Measurements from ENCODE around the gene FAM53C. TPM values are rescaled to one million over a fixed set of nuclear protein-coding genes. Genes with fewer than 3 reads are reported as not detected.
A peak's percentile ranks its signal among the peaks of the same experiment; 100 is the strongest.

The FAM53C gene
- polyA plus RNA-seq, 1 donor (not counting 4 experiments of a cell fraction or from before 2014, with no cell fraction given), result 24.6 TPM

GRCh38 chr5:138349852-138350562, 11.9 kb downstream of the FAM53C start:
- no peak overlapping the region for H3K27ac ChIP-seq (ENCODE audit: control insufficient read depth, insufficient read depth, low read length)
- TF ChIP-seq EZH2 (IDR thresholded peaks at IDR 0.05; ENCODE audit: low read length) (no peak), CTCF (optimal IDR thresholded peaks at IDR 0.05 in 1 of 3, IDR thresholded peaks at IDR 0.05 in 1 of 3, conservative IDR thresholded peaks at IDR 0.05 in 1 of 3; ENCODE audit: extremely low read depth in 1 of 3, insufficient read depth in 2 of 3, low read length in 3 of 3) (no peak)
- DNase-seq (ENCODE audit: low read depth, low spot score) (no peak), FAIRE-seq (peak; percentile 78)
- H3K4me2 ChIP-seq (ENCODE audit: control insufficient read depth, extremely low read depth, insufficient read depth, low read depth, low read length), result no peak overlapping the region
- H3K27me3 ChIP-seq (ENCODE audit: control insufficient read depth, extremely low read depth, insufficient read depth, low read length), result no peaks in the 10 kb centered on the region
- peaks cover 20 to 33% of the 10 kb centered on the region in 2 experiments for H3K36me3 ChIP-seq (ENCODE audit: control insufficient read depth in 2 of 2, extremely low read depth in 1 of 2, insufficient read depth in 2 of 2, low read length in 2 of 2)
- peaks cover 31% of the 10 kb centered on the region for H3K4me1 ChIP-seq (ENCODE audit: control insufficient read depth, extremely low read depth, insufficient read depth, low read length)
- no peak overlapping the region for H3K4me3 ChIP-seq (ENCODE audit: control insufficient read depth in 2 of 3, extremely low read depth in 1 of 3, insufficient read depth in 2 of 3, low read depth in 1 of 3, low read length in 3 of 3)
- H2AFZ ChIP-seq (ENCODE audit: control insufficient read depth, low read length), result no peak overlapping the region
- dilution Hi-C loops (cut with MboI; ENCODE audit: extremely low pct_ligation_motif_present, low sequenced_read_pairs), result no loop called here
- no peak overlapping the region for H3K9ac ChIP-seq (ENCODE audit: control insufficient read depth, extremely low read depth, insufficient read depth, low read length)
- peaks cover 4% of the 10 kb centered on the region for H3K9me3 ChIP-seq (ENCODE audit: control insufficient read depth, low read depth, low read length)
- H4K20me1 ChIP-seq (ENCODE audit: control insufficient read depth, extremely low read depth, insufficient read depth, low read length), result peaks cover 4% of the 10 kb centered on the region
- H3K79me2 ChIP-seq (ENCODE audit: control insufficient read depth, insufficient read depth, low read length), result peaks cover 21% of the 10 kb centered on the region
- no peaks in the 10 kb centered on the region for H3K9me1 ChIP-seq (ENCODE audit: control insufficient read depth, extremely low read depth, insufficient read depth, low read length)

GRCh38 chr5:138350563-138350890, 12.5 kb downstream of the FAM53C start:
- Histone ChIP-seq H3K9me3 (ENCODE audit: control insufficient read depth, low read depth, low read length) (peaks cover 4% of the 10 kb centered on the region), H3K79me2 (ENCODE audit: control insufficient read depth, insufficient read depth, low read length) (peaks cover 26% of the 10 kb centered on the region), H3K4me2 (ENCODE audit: control insufficient read depth, extremely low read depth, insufficient read depth, low read depth, low read length) (no peak overlapping the region), H3K27me3 (ENCODE audit: control insufficient read depth, extremely low read depth, insufficient read depth, low read length) (no peaks in the 10 kb centered on the region), H3K9ac (ENCODE audit: control insufficient read depth, extremely low read depth, insufficient read depth, low read length) (no peak overlapping the region), H3K36me3 (ENCODE audit: control insufficient read depth in 2 of 2, extremely low read depth in 1 of 2, insufficient read depth in 2 of 2, low read length in 2 of 2) (peaks cover 16 to 28% of the 10 kb centered on the region in 2 experiments), H3K27ac (ENCODE audit: control insufficient read depth, insufficient read depth, low read length) (no peak overlapping the region), H3K4me1 (ENCODE audit: control insufficient read depth, extremely low read depth, insufficient read depth, low read length) (peaks cover 35% of the 10 kb centered on the region), H4K20me1 (ENCODE audit: control insufficient read depth, extremely low read depth, insufficient read depth, low read length) (peaks cover 7% of the 10 kb centered on the region), H3K4me3 (ENCODE audit: control insufficient read depth in 2 of 3, extremely low read depth in 1 of 3, insufficient read depth in 2 of 3, low read depth in 1 of 3, low read length in 3 of 3) (no peak overlapping the region), H2AFZ (ENCODE audit: control insufficient read depth, low read length) (no peak overlapping the region), H3K9me1 (ENCODE audit: control insufficient read depth, extremely low read depth, insufficient read depth, low read length) (no peaks in the 10 kb centered on the region)
- dilution Hi-C loops (cut with MboI; ENCODE audit: extremely low pct_ligation_motif_present, low sequenced_read_pairs), result no loop called here
- no peak for DNase-seq (ENCODE audit: low read depth, low spot score)
- FAIRE-seq, result no peak
- no peak for TF ChIP-seq EZH2 (IDR thresholded peaks at IDR 0.05; ENCODE audit: low read length)
- no peak for TF ChIP-seq CTCF (optimal IDR thresholded peaks at IDR 0.05 in 1 of 3, IDR thresholded peaks at IDR 0.05 in 1 of 3, conservative IDR thresholded peaks at IDR 0.05 in 1 of 3; ENCODE audit: extremely low read depth in 1 of 3, insufficient read depth in 2 of 3, low read length in 3 of 3)
